SU-DHL-6 (cell line): Measurements from ENCODE around the gene HGFAC.

Source experiments
- H2AFZ ChIP-seq: fragments of 200-600 bp; sonication (generic); 2 replicates; pipeline ENCODE4 v1.6.1; 2014; ENCODE audit warnings: low read depth, mild to moderate bottlenecking, moderate library complexity, mixed read lengths, antibody characterized with exemption, low read length; ENCODE audit not compliant: severe bottlenecking
- H3F3A ChIP-seq: fragments of 200-600 bp; shearing (Covaris generic); 2 replicates; pipeline ENCODE4 v1.6.0; 2016; ENCODE audit warnings: antibody characterized with exemption, mild to moderate bottlenecking; ENCODE audit not compliant: insufficient read depth
- H3K27ac ChIP-seq: fragments of 200-600 bp; sonication (generic); 2 replicates; pipeline ENCODE4 v1.5.1; 2016; ENCODE audit warnings: low read depth, mild to moderate bottlenecking, low read length, moderate library complexity, mixed read lengths
- H3K27me3 ChIP-seq: fragments of 200-600 bp; sonication (generic), shearing (Covaris generic); 2 replicates; pipeline ENCODE4 v1.6.0; 2014; ENCODE audit warnings: mild to moderate bottlenecking, low read length
- H3K36me3 ChIP-seq: fragments of 200-600 bp; sonication (generic); 2 replicates; pipeline ENCODE4 v1.6.1; 2014; ENCODE audit warnings: mild to moderate bottlenecking, low read length, mixed read lengths
- H3K4me2 ChIP-seq: fragments of 300-600, 200-600 bp; shearing (Covaris generic), sonication (generic); 2 replicates; pipeline ENCODE4 v1.6.0; 2014; ENCODE audit warnings: low read length, low read depth, mild to moderate bottlenecking; ENCODE audit not compliant: poor library complexity, severe bottlenecking
- H3K4me3 ChIP-seq: fragments of 200-600 bp; sonication (generic); 2 replicates; pipeline ENCODE4 v1.5.1; 2014; ENCODE audit warnings: antibody characterized with exemption, low read length, mild to moderate bottlenecking, mixed read lengths; ENCODE audit not compliant: insufficient read depth, poor library complexity, severe bottlenecking
- H3K79me2 ChIP-seq: fragments of 200-600 bp; sonication (generic); 2 replicates; pipeline ENCODE4 v1.6.1; 2014; ENCODE audit warnings: mild to moderate bottlenecking, low read length, moderate library complexity; ENCODE audit not compliant: insufficient read depth
- H3K9ac ChIP-seq: fragments of 200-600 bp; sonication (generic); 2 replicates; pipeline ENCODE4 v1.7.0; 2014; ENCODE audit warnings: mild to moderate bottlenecking, low read length
- H3K9me2 ChIP-seq: fragments of 200-600 bp; sonication (generic); replicated peaks from 2 replicates; pipeline ENCODE4 v1.6.1; 2014; ENCODE audit warnings: low read length; ENCODE audit not compliant: insufficient read depth
- H3K9me3 ChIP-seq: fragments of 200-600 bp; sonication (generic); 2 replicates; pipeline ENCODE4 v1.6.1; 2014; ENCODE audit warnings: low read length, mixed read lengths; ENCODE audit not compliant: insufficient read depth
- H4K20me1 ChIP-seq: fragments of 200-600 bp; sonication (generic); 2 replicates; pipeline ENCODE4 v1.6.1; 2014; ENCODE audit warnings: low read depth, mild to moderate bottlenecking, antibody characterized with exemption, low read length, moderate library complexity, mixed read lengths
- CTCF ChIP-seq: fragments of 200-600 bp; sonication (generic); IDR thresholded peaks from one replicate; pipeline ENCODE4 v1.5.1; 2017; ENCODE audit warnings: antibody characterized with exemption, mild to moderate bottlenecking, low read length, moderate library complexity; ENCODE audit not compliant: insufficient read depth, poor library complexity, severe bottlenecking
- EZH2phosphoT487 ChIP-seq: fragments of 200-600 bp; sonication (generic), shearing (Covaris generic); conservative IDR thresholded peaks from 2 replicates; pipeline ENCODE4 v1.6.1; 2018; ENCODE audit warnings: mild to moderate bottlenecking, antibody characterized with exemption, low read length, moderate library complexity, mixed read lengths

The HGFAC gene

GRCh38 chr4:3467601-3468031 lies 25.8 kb downstream of the HGFAC start:
- H3K27ac ChIP-seq = no peak overlapping the region
- H3K9me3 ChIP-seq = no peaks in the 10 kb centered on the region; the same call in 1 of the 2 replicates
- TF ChIP-seq CTCF (no peak), EZH2phosphoT487 (no peak)
- no peaks in the 10 kb centered on the region for H3K36me3 ChIP-seq
- H3K79me2 ChIP-seq = no peaks in the 10 kb centered on the region
- no peaks in the 10 kb centered on the region for H3K9me2 ChIP-seq
- no peak overlapping the region for H2AFZ ChIP-seq
- H3K4me3 ChIP-seq = no peak overlapping the region
- no peaks in the 10 kb centered on the region for H4K20me1 ChIP-seq
- no peak overlapping the region for H3K4me2 ChIP-seq
- H3F3A ChIP-seq = no peaks in the 10 kb centered on the region
- H3K27me3 ChIP-seq = no peaks in the 10 kb centered on the region
- H3K9ac ChIP-seq = no peak overlapping the region

DNA sequence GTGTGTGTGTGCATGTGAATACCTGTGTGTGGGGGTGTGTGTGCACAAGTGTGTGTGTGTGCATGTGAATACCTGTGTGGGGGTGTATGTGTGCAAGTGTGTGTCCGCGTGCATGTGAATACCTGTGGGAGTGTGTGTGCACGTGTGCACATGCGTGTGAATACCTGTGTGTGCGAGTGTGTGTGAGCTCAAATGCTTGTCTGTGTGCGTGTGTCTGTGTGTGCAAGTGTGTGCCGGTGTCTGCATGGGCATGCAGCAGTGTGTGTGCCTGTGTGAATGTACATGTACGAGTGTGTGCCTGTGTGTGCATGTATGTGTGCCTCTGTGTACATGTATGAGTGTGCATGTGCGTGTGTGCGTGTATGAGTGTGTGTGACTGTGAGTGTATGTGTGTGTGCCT lies 26.4 kb downstream of the HGFAC start:
- H3K27me3 ChIP-seq = no peaks in the 10 kb centered on the region
- TF ChIP-seq EZH2phosphoT487 (no peak), CTCF (no peak)
- no peak overlapping the region for H3K4me2 ChIP-seq
- no peaks in the 10 kb centered on the region; the same call in 1 of the 2 replicates for H3K9me3 ChIP-seq
- no peak overlapping the region for H2AFZ ChIP-seq
- no peak overlapping the region for H3K9ac ChIP-seq
- H3F3A ChIP-seq = no peaks in the 10 kb centered on the region
- no peak overlapping the region for H3K27ac ChIP-seq
- no peaks in the 10 kb centered on the region for H3K9me2 ChIP-seq
- H3K4me3 ChIP-seq = no peak overlapping the region
- H3K36me3 ChIP-seq = no peaks in the 10 kb centered on the region
- H4K20me1 ChIP-seq = no peaks in the 10 kb centered on the region
- H3K79me2 ChIP-seq = no peaks in the 10 kb centered on the region

GRCh38 chr4:3468804-3469203 lies 27.0 kb downstream of the HGFAC start:
- Histone ChIP-seq H4K20me1 (no peaks in the 10 kb centered on the region), H3K9me2 (no peaks in the 10 kb centered on the region), H3F3A (no peaks in the 10 kb centered on the region), H3K27ac (no peak overlapping the region), H2AFZ (no peak overlapping the region), H3K4me2 (no peak overlapping the region), H3K36me3 (no peaks in the 10 kb centered on the region), H3K9me3 (no peaks in the 10 kb centered on the region; the same call in 1 of the 2 replicates), H3K27me3 (no peaks in the 10 kb centered on the region), H3K79me2 (no peaks in the 10 kb centered on the region), H3K9ac (no peak overlapping the region), H3K4me3 (no peak overlapping the region)
- TF ChIP-seq CTCF (no peak), EZH2phosphoT487 (no peak)
